Stimulated activated CD8-positive, alpha-beta memory T cell treated with anti-CD3 and anti-CD28 coated beads, Interleukin-4, amount 100 ng/mL, for 24 hours (primary cell): Measurements from ENCODE around the gene PRRT1B.
A peak's percentile ranks its signal among the peaks of the same experiment; 100 is the strongest.
"Not testable (repeated sequence)": the region's sequence is repeated elsewhere in the genome, so short reads cannot be mapped to it uniquely, and the experiment has no call there.

Source experiments
- DNase-seq: peaks from one replicate; pipeline ENCODE4 v3.0.0-alpha.2; 2020; ENCODE audit warnings: low read depth

PRRT1B gene

DNA sequence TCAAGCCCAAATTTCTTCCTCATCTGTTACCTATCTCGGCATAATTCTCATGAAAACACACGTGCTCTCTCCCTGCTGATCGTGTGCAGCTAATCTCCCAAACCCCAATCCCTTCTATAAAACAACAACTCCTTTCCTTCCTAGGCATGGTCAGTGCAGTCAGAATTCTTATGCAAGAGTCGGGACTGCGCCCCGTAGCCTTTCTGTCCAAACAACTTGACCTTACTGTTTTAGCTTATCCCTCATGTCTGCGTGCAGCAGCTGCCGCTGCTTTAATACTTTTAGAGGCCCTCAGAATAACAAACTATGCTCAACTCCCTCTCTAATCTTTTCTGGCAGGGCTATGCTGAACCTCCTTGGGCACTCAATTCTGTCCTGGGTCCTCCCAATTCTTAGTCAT is 5.1 kb downstream of the PRRT1B start:
- not testable (repeated sequence) for DNase-seq

DNA sequence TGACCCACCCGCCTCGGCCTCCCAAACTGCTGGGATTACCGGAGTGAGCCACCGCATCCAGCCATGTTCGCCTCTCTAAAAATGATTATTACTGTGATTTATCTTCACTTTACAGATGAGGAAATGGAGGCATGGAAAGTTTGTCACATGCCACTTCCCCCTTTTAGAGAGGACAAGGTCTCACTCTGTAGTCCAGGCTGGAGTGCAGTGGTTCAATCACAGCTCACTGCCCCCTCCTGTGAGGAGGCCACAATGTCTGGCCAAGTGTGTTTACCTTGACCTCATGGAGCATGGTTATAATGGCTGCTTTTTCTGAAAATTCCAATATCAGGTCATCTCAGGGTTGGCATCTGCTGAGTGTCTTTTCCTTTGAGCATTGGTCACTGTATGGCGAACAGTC is 6.7 kb downstream of the PRRT1B start:
- DNase-seq: no peak

DNA sequence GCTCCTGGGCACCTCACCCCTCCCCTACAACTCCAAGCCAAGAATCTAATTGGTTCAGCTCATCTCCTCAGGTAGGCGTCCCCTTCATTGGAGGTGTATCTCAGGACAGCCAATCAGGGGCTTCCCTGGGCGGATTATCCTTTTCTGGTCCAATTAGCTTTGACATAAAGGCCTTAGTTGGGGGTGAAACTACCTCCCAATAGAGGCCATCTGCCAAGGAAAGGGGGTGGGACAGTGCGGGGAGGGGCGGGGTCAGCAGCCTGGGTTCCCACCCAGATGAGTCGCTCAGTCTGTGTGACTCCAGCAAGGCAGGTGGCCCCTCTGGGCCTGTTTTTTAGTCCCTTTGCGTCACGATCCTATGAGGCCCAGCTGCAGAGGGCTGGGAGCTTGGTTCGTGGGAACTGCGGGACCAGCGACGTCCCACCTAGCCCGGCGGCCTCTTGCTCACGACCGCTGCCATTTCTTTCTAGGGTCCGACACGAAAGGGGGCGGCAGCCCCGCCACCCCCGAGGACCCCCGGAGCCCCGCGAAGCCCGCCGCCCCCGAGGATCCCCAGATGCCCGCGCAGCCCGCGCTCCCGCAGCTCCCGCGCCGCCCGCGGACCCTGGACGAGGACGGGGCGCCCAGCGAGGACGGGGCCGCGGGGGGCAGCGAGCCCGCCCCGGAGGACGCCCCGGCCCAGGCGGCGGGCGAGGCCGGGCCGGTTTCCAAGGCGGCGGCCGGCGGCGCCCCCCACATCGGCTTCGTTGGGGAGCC is 8.9 kb downstream of the PRRT1B start:
- no peak for DNase-seq

DNA sequence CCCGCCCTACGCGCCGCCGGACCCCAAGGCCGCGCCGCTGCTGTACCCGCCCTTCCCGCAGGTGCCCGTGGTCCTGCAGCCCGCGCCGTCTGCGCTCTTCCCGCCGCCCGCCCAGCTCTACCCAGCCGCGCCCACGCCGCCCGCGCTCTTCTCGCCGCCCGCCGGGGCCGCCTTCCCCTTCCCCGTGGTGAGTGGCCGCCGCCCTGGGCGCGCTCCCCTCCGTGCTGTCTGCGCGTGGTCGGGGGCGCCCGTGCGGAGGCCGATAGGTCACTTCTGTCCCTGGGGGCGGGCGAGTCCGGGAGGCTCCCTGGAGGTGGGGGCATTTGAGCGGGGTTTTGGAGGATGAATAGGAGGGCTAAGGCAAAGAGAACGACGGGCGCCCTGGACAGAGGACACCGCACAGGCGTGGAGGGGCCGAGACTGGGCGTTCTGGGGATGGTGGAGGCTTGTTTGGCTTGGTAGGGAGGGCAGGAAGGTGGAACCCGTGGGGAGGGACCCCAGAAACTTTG is 9.6 kb downstream of the PRRT1B start:
- no peak for DNase-seq

DNA sequence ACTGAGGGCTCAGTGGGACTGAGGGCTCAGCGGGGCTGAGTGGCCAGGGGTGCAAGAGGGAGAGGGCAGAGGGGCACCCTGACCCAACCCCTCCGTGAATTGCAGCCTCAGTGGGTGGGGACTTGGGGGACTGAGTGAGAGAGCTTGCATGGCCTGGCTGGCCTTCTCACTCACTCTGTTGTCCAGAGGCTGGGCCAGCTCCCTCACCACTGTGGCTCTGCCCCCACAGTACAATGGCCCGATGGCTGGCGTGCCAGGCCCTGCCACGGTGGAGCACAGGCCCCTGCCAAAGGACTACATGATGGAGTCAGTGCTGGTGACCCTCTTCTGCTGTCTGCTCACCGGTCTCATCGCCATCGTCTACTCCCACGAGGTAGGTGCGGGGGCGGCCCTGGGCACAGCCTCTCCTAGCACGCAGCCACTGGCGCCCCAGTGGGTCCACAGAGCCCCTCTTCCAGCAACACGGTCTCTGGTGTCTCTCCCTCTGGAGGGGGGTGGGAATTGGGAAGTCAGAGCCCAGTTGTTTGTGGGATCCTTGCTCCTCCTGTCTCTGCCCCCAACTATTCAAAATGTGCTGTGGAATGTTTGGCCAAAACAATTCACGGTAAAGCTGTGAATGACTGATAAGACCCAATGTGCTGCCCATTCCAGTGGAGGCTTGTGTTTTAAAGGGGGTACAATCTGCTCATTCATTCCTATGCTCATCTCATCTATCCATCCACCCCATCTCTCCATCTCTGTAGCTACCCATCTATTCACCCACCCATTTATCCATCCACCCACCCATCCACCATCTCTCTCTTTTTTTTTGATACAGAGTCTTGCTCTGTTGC is 10.7 kb downstream of the PRRT1B start:
- DNase-seq: no peak

DNA sequence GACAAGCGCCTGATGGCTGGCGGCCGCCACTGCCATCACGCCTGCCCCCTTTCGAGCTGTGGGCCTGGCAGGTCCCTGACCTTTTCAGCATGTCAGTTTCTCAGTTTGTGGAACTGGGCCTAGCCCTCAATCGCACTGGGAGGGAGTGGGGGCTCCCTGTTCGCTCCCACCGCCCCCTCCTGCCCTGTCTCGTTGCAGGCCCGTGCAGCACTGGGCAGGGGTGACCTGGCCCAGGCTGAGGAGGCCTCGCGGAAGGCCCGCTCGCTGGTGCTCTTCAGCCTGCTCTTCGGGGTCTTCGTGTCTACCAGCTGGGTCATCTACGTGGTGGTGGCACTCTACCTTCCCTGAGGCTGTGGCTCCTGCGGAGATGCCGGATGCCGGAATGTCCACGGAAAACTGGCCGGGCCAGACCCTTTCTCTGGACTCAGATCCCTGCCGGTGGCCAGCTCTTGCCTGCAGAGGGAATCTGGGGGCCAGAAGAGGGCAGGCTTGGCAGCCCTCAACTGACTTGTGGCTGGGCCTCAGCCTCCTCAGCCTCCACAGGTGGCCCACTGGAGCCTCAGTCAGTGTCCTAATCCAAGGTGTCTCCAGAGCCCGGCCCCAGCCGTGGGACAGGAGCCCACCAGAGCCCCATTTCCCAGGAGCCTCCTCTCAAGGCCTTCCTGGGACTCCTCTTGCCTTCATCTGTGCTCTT is 12.7 kb downstream of the PRRT1B start:
- DNase-seq: no peak

DNA sequence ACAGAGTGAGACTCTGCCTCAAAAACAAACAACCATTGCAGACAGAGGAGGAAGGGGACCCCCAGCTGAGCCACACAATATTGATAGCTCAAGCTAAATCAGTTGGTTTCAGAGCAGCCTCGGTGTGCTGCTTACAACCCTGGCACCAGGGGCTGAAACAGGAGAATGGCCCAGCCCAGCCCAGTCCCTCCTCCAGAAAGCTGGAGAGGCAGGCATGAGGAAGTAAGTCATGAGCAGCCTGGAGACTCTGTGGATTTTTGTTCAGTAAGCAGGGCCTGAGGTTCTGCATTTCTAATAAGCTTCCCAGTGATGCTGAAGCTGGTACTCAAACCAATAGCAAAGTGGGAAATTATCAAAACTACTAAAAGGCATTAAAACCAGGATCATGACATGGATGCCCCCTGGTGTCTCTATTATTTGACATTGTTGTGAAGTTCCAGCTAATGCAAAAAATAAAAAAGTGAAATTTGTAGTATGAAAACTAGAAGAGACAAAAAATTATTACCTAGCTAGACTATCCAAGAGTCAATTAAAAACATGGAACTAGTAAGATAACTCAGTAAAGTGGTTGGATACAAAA is 14.2 kb downstream of the PRRT1B start:
- DNase-seq: no peak

DNA sequence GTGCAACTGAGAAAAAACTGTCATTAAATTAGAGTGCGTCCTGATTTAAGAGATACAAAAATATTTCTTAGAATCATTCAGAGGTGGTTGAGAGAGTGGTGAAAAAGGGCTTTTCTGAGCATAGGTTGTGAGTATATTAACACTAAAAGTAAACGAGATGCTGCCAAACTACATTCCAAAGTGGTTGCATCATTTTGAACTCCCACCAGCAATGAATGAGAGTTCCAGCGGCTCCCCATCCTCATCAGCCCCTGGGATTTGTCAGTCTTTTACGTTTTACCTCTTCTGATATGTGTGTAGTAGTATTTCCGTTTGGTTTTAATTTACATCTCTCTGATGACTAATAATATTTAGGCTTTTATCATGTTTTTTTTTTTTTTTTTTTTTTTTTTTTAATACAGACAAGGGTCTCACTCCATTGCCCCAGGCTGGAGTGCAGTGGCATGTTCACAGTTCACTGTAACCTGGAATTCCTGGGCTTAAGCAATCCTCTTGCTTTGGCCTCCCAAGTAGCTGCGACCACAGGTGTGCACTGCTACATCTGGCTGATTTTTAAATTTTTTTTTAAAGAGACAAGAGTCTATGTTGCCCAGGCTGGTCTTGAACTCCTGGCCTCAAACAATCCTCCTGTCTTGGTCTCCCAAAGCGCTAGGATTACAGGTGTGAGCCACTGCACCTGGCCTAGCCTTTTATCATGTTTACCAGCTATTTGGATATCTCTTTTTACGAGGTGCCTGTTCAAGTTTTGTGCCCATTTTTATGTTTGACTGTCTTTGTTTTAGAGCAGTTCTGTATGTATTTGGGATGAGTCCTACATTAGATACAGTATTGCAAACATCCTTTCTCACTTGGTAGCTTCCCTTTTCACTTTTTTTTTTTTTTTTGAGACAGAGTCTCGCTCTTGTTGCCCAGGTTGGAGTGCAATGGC is 17.0 kb downstream of the PRRT1B start:
- no peak for DNase-seq

DNA sequence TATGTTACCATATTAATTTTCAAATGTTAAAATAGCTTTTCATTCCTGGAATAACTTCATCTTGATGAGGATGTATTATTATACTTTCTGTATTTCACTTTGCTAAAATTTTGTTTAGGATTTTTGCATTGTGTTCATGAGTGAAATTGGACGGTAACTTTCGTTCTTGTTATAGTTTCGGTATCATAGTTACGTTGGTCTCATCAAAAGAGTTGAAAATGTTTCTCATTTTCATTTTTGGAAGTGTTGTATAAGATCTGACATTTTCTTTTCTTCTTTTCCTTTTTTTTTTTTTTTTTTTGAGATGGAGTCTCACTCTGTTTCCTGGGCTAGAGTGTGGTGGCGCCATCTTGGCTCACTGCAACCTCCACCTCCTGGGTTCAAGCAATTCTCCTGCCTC is 20.0 kb downstream of the PRRT1B start:
- DNase-seq: no peak

DNA sequence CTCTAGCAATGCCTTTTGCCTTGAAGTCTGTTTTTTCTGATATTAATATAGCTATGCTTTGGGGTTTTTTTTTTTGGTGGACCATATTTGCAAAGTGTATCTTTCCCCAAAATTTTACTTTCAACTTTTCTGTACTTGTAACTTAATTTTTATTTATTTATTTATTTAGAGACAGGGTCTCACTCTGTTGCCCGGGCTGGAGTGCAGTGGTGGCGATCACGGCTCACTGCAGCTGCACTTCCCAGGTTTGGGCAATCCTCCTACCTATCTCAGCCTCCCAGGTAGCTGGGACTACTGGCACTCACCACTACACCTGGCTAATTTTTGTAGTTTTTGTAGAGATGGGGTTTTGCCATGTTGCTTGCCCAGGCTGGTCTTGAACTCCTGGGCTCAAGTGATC is 20.8 kb downstream of the PRRT1B start:
- DNase-seq: no peak

DNA sequence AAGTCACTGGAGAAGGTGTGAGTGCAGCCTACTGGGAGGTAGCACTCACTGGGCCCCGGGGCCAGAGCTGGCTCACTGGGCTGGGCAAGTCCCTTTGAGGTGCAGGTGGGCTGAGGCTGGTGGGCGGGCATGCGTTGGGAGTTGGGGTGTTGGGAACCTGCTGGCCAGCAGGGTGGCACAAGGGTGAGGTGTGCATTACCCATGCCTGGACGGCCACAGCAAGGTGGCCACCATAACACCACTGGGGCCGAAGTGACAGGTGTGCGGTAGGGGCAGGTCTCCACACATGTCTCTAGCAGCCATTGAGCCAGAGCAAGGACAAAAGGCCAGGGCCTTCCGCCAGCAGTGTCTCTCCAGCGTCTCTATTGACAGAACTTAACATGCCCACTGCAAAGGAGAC is 22.6 kb downstream of the PRRT1B start:
- DNase-seq: no peak

DNA sequence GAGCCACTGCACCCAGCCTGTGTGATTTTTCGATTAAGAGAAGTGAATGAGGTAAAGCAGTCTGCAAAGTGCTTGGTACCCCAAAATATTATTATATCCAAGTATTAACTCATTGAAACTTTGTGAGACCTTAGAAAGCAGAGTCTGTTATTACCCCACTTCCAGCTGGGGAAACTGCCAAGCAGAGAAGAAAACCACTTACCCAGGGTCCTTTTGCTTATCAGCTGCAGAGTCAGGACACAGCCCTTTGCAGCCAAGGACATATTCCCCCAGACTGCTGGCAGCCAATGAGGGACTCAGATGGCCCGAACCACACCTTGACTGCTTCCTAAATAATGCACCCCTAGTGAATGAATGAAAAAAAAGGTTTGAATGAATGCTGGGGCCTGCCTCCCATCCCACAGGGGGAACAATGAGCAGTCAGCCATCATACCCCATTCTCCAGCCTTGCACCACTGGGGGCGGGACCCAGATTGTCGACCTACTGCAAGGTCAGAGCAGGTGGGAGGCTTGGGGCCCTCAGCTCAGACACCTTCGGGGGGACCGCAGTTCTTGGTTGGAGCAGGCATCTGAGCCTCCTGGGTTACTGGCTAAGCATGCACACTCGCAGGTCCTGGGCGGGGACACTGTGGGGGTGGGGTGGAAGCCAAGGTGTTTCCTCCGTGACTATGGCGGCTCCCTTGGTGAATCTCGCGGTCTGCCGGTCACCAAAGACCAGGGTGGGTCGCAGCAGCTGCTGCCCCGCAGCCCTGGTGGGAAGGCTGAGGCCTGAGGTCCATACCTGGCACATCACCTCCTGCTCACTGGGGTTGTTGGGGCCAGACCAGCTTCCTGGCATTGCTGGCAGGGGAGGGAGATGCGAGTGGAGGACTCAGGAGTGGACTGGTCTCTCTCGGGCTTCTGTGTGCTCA is 29.7 kb downstream of the PRRT1B start:
- DNase-seq: no peak

DNA sequence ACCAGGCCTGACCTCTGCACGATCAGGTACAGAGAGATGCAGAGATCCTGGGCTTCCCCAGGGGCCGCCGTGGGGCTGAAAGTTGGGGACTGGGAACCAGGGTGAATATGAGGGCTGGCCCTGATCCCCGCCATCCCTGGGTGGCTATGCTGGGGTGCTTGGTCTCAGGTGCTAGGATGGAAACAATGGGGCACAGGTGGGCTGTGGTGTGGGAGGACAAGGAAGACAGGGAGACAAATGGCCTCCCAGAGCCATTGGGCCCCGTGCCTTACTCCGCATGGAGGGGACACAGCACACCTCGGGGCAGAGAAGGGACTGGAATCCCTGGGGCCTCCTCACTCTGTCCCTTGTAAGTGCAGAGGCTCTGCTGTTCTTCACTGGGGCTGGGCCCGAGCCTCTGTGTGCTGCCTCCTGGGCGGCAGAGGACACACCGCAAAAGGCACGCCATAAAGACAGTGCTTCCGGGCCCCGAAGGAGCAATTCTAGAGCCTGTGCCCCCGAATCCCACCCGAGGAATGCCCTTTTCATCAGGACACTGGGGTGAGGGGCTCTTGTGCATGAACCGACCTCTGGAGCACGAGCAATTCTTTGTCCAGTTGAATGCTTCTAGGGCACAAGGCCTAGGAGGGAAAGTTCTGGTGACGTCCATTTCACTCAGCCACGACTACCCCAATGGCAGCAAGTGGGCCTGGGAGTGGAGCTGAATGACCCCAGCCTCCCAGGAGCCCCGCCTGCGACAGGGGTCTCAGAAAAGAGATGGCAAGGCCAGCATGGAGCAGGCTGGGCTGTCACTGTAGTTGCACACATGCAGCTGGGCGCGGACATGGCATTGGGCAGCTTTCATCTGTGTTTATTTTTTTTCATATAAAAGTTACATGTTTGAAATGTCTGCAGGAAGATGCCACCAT is 30.9 kb downstream of the PRRT1B start:
- DNase-seq: no peak

DNA sequence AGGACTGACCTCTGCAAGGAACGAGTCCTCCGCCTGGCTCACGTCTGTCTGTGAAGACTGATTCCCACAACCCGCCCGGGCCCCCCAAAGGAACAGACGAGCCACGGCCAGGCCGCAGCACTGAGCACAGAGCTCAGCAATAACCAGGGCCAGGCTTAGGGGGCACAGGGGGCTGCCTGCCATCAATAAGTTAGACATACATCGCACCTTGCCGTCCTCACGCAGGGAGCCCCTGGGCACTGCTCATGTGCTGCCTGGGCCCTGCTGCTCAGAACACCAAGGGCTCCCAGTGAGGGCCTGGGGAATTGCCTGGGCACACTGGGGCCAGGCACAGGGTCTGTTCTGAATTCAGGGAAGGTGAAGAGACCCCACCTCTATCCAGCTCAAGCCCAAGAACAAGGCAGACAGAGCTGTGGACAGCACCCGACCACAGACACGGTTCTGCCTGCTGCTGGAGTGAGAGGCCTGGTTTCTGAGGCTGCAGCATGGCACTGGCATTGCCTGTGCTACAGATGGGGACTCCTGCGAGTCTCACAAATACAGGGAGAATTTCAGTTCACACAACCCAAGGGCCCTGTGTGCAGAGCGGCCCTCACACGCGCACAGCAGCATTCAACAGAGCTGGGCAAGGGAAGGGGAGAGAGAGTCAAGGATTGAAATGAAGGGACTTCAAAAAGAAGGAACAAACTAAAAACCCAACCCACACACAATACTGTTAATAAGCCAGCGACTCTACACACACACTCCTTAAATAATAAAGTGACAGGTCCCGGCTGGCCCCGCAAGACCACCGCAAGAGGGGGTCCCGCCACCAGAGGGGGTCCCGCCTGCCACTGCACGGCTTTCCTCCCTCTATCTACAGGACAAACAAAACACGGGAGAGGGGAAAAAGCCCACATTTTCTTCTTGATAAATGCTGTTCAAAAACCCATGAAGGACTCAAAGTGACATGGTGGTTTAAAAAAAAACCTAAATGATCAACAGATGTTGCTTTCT is 32.0 kb downstream of the PRRT1B start:
- no peak for DNase-seq

DNA sequence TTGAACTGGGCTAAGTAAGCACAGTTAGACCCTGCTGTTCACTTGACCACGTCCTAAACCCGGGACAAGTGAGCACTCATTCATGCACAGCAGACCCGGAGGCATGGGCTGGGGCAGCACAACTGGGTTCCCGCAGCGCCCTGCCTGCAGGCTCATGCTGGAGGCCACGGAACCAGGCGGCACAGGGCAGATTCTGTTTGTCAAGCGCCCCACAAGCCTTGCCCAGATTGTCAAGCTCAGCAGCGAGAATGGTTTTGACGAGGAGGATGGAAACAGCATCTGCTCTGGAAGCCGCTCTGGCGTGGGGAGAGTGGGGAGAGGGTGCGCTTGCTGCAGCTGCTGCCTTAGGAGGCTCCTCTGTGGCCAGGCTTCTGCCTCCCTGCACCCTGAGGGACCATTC is 32.7 kb downstream of the PRRT1B start:
- no peak for DNase-seq

DNA sequence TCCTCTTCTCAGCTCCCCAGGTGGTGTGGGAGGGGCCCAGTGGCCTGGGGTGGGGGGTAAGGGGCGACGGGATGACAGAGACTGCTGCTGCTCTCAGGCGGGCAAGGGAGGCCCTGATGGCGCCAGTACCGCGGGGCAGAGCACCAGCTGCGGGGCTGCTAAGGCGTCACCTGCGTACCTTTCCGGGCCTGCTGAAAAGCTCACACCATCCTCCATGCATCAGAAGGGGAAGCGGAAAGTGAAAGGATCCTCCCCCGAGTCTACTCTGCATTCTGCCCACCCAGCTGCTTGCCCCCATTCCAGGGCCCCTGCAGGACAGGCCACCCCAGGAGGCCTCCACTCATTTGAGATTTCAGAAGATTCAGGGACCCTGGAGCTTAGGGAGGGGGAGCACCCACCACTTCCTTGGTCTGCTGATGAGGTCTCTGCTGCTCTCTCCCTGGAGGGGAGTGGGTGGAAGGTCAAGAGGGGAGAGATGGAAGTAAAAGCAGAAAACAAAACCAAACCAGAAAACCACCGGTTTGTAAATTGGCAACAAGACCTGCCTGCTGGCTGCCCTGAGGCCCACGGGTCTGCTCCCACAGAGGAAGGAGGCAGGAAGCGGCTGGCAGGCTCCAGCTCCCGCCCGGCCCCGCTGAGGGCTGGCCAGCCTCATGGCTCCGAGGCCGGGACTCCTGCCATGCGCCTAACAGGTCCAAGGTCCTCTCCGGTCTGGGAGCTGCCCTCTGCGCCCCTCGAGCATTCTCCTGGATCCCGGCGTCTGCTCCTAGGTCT is 33.6 kb downstream of the PRRT1B start:
- DNase-seq: peak; percentile 16

DNA sequence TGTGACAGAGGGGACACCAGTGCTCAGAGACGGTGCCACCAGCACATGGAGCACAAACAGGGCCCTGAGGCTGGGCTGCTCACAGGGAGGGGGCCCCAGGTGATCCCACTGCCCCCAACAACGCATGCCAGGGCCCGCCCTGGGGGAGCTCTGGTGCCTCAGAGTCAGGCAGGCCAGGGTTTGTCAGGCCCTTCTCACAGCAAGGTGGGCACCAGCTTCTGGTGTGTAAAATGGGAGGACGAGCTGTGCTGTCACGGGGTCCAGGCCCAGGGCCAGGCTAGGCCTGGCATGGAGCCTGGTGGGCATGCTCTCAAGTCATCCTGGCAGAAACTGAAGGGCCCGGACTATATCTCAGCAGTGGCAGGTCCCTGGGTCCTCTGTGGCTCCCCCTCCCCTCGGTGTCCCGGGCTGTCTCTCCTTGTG is 34.5 kb downstream of the PRRT1B start:
- DNase-seq: no peak
